Sigmoid colon (tissue), 7 donors: ENCODE data around the gene KCNB1. TPM values are rescaled to one million over a fixed set of nuclear protein-coding genes. Genes with fewer than 3 reads are reported as not detected.

ENCODE experiments used
- DNase-seq: peaks from one replicate; pipeline ENCODE4 v3.0.0-alpha.2; 2019
- H3K27ac ChIP-seq, 4 donors: fragments of 200-600 bp; sonication (generic); one replicate each; pipeline ENCODE4 v1.5.1; 2016 to 2019; ENCODE audit warnings: mild to moderate bottlenecking in 1 of 4
- H3K27me3 ChIP-seq, 3 donors: fragments of 200-600 bp; sonication (generic); one replicate each; pipeline ENCODE4 v1.5.1; 2019; ENCODE audit warnings: mild to moderate bottlenecking in 1 of 3
- H3K36me3 ChIP-seq, 4 donors: fragments of 200-600 bp; sonication (generic); one replicate each; pipeline ENCODE4 v1.5.1; 2016 to 2019
- H3K4me1 ChIP-seq, 4 donors: fragments of 200-600 bp; sonication (generic); one replicate each; pipeline ENCODE4 v1.5.1; 2017 to 2019
- H3K4me3 ChIP-seq, 4 donors: fragments of 200-600 bp; sonication (generic); one replicate each; pipeline ENCODE4 v1.5.1; 2017 to 2019; ENCODE audit warnings: mild to moderate bottlenecking in 2 of 4, moderate library complexity in 1 of 4
- H3K9me3 ChIP-seq, 4 donors: fragments of 200-600 bp in 3 of 4; sonication (generic) in 3 of 4; one replicate each; pipeline versions ENCODE4 v1.5.1 to v1.6.1; 2013 to 2019
- CTCF ChIP-seq, 4 experiments: fragments of 450-650 bp in 3 of 4; fragments of 200-600 bp in 1 of 4; IDR thresholded peaks; one replicate each; pipeline ENCODE4 v1.5.1; 2016 to 2019; ENCODE audit warnings: antibody characterized with exemption in 4 of 4, mild to moderate bottlenecking in 3 of 4, moderate library complexity in 2 of 4
- EP300 ChIP-seq, 4 donors: sonication (generic); formaldehyde crosslinking; IDR thresholded peaks; one replicate each; pipeline ENCODE4 v1.6.1; 2017; ENCODE audit warnings: antibody characterized with exemption in 4 of 4
- POLR2A ChIP-seq, 2 donors: fragments of 450-650 bp; IDR thresholded peaks; one replicate each; pipeline ENCODE4 v1.6.1; 2016; ENCODE audit warnings: antibody characterized with exemption in 2 of 2, mild to moderate bottlenecking in 2 of 2, moderate library complexity in 2 of 2
- POLR2AphosphoS5 ChIP-seq, 4 donors: sonication (generic); formaldehyde crosslinking; IDR thresholded peaks; one replicate each; pipeline ENCODE4 v1.6.1; 2017; ENCODE audit warnings: antibody characterized with exemption in 4 of 4
- WGBS, 2 donors: extraction: QIAGEN DNeasy Blood & Tissue Kit; methylation state at CpG; one replicate each; pipeline ENCODE4 v1.1.7; 2013; 5-methylcytosine and 5-hydroxymethylcytosine counted together
- intact Hi-C: fragments of 100-400 bp; cut with DNase I; formaldehyde crosslinking; loops from one replicate; pipeline ENCODE4 v1.15.1; 2023
- polyA plus RNA-seq, 3 donors: library from polyadenylated mRNA; stranded (reverse); fragments of 200-250 nt; gene quantifications; one replicate each; pipeline ENCODE4 v1.2.3, GENCODE V29; 2013
- total RNA-seq, 4 donors: library from RNA; depleted of rRNA; stranded (reverse); fragments of >200 nt; gene quantifications; one replicate each; pipeline ENCODE4 v1.1.0, GENCODE V29; 2016
- donor health status: healthy with polysubstance abuse.
- donor health status: Bipolar disorder and iron deficiency.
- donor health status: healthy.

Gene KCNB1
- total and polyA plus RNA-seq, 7 donors = under 0.01 to 20.6 (median 14.6) TPM; not detected in 1

- DNase-seq = no peak
- H3K36me3 ChIP-seq = no peaks in the 10 kb centered on the region
- H3K9me3 ChIP-seq = no peaks in the 10 kb centered on the region
- WGBS, 2 donors = 87 to 88% methylated on average over 13 of the region's 13 CpGs
- H3K4me3 ChIP-seq = no peak overlapping the region
- intact Hi-C loops = no loop called here
- TF ChIP-seq CTCF (IDR thresholded peaks at IDR 0.05) (no peak), POLR2A (IDR thresholded peaks at IDR 0.05) (no peak), POLR2AphosphoS5 (IDR thresholded peaks at IDR 0.05) (no peak), EP300 (IDR thresholded peaks at IDR 0.05) (no peak)
- peak overlapping the region; percentile 81 to 97 (median 90) for H3K27ac ChIP-seq
- H3K4me1 ChIP-seq = peaks cover 0 to 66% (median 61%) of the 10 kb centered on the region in 4 donors
- no peaks in the 10 kb centered on the region for H3K27me3 ChIP-seq
Measured at GRCh38 chr20:49409302-49409974, 73.0 kb downstream of the KCNB1 start.

- peak overlapping the region in 2 of 4 donors; percentile 81 to 97 for H3K27ac ChIP-seq
- H3K27me3 ChIP-seq = no peaks in the 10 kb centered on the region
- no peak for TF ChIP-seq EP300 (IDR thresholded peaks at IDR 0.05)
- TF ChIP-seq CTCF (IDR thresholded peaks at IDR 0.05) = no peak
- TF ChIP-seq POLR2AphosphoS5 (IDR thresholded peaks at IDR 0.05) = no peak
- no peak for TF ChIP-seq POLR2A (IDR thresholded peaks at IDR 0.05)
- peaks cover 0 to 59% (median 54%) of the 10 kb centered on the region in 4 donors for H3K4me1 ChIP-seq
- no peak overlapping the region for H3K4me3 ChIP-seq
- intact Hi-C loops = no loop called here
- no peaks in the 10 kb centered on the region for H3K36me3 ChIP-seq
- WGBS, 2 donors = 88 to 92% methylated on average over 11 of the region's 11 CpGs
- H3K9me3 ChIP-seq = no peaks in the 10 kb centered on the region
- DNase-seq = no peak
Measured at GRCh38 chr20:49408509-49409104, 73.9 kb downstream of the KCNB1 start.

- Histone ChIP-seq H3K27ac (no peak overlapping the region), H3K36me3 (no peaks in the 10 kb centered on the region), H3K4me3 (no peak overlapping the region), H3K9me3 (no peaks in the 10 kb centered on the region), H3K4me1 (peaks cover 0 to 53% (median 47%) of the 10 kb centered on the region in 4 donors), H3K27me3 (no peaks in the 10 kb centered on the region)
- no peak for TF ChIP-seq POLR2A (IDR thresholded peaks at IDR 0.05)
- no peak for TF ChIP-seq CTCF (IDR thresholded peaks at IDR 0.05)
- TF ChIP-seq POLR2AphosphoS5 (IDR thresholded peaks at IDR 0.05) = no peak
- TF ChIP-seq EP300 (IDR thresholded peaks at IDR 0.05) = no peak
- intact Hi-C loops = no loop called here
- DNase-seq = no peak
- WGBS, 2 donors = 84 to 87% methylated on average over 9 of the region's 9 CpGs
Measured at GRCh38 chr20:49406666-49407065, 75.8 kb downstream of the KCNB1 start.

GRCh38 chr20:49405696-49406095 is 76.8 kb downstream of the KCNB1 start:
- Histone ChIP-seq H3K4me3 (no peak overlapping the region), H3K27me3 (no peaks in the 10 kb centered on the region), H3K4me1 (peaks cover 0 to 53% (median 46%) of the 10 kb centered on the region in 4 donors), H3K9me3 (no peaks in the 10 kb centered on the region), H3K36me3 (no peaks in the 10 kb centered on the region), H3K27ac (no peak overlapping the region)
- intact Hi-C loops = no loop called here
- DNase-seq = no peak
- TF ChIP-seq EP300 (IDR thresholded peaks at IDR 0.05) (no peak), POLR2AphosphoS5 (IDR thresholded peaks at IDR 0.05) (no peak), POLR2A (IDR thresholded peaks at IDR 0.05) (no peak), CTCF (IDR thresholded peaks at IDR 0.05) (no peak)
- WGBS, 2 donors = 80 to 84% methylated on average over 5 of the region's 5 CpGs
